Memory B cell (primary cell): ENCODE data around the gene KIAA0319L.

Source experiments
- ATAC-seq: fragments of 150-1000 bp; cut with Tn5 transposase; 2 replicates; pipeline ENCODE4 v1.10.0; 2021; ENCODE audit warnings: low read depth, mild to moderate bottlenecking, moderate library complexity
- DNase-seq, 2 donors: peaks; one replicate each; pipeline ENCODE4 v3.0.0; 2022; ENCODE audit warnings: low spot score in 2 of 2
- H3K27ac Mint-ChIP-seq: one replicate; pipeline ENCODE4 v1.8.0; 2022; ENCODE audit warnings: mild to moderate bottlenecking, moderate library complexity, mixed read lengths
- H3K27me3 Mint-ChIP-seq: one replicate; pipeline ENCODE4 v1.8.0; 2022; ENCODE audit warnings: mixed read lengths
- H3K36me3 Mint-ChIP-seq: one replicate; pipeline ENCODE4 v1.8.0; 2022; ENCODE audit warnings: mild to moderate bottlenecking, mixed read lengths
- H3K4me1 Mint-ChIP-seq: one replicate; pipeline ENCODE4 v1.8.0; 2022; ENCODE audit warnings: mixed read lengths
- H3K4me3 Mint-ChIP-seq: one replicate; pipeline ENCODE4 v1.8.0; 2022; ENCODE audit warnings: mild to moderate bottlenecking, moderate library complexity, mixed read lengths
- H3K9me3 Mint-ChIP-seq: one replicate; pipeline ENCODE4 v1.8.0; 2022; ENCODE audit warnings: mixed read lengths

Gene KIAA0319L

DNA sequence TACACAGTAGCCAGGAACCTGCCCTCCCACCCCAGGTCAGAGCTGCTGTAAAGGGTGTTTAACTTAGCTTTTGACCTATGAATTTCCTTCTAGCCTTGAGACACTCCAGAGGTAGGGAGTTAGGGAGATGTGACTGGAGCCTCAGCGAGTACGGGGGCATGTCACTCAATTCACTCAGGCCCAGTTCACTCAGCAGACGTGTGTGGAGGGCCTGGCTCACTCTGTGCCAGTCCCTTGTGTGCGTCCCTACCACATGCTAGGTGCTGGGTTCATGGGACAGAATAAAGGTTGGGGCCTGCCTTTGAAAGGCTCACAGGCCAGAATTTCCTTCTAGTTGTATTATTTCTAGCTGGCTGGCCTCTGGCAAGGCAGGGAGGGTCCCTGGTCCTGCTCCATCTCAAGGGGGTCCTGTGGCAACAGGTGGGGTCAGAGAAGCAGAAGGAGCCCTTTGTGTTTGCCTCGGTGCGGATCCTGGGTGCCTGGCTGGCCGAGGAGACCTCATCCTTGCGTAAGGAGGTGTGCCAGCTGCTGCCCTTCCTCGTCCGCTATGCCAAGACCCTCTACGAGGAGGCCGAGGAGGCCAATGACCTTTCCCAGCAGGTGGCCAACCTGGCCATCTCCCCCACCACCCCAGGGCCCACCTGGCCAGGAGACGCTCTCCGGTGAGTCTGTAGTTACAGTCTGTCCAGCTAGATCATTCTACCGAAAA lies 4.9 kb upstream of the KIAA0319L start:
- DNase-seq (no peak), ATAC-seq (no peak)
- Mint-ChIP-seq H3K27me3 (no peaks in the 10 kb centered on the region), H3K36me3 (peaks cover 5% of the 10 kb centered on the region), H3K27ac (no peak overlapping the region), H3K4me1 (peaks cover 27% of the 10 kb centered on the region), H3K4me3 (no peak overlapping the region), H3K9me3 (no peaks in the 10 kb centered on the region)

DNA sequence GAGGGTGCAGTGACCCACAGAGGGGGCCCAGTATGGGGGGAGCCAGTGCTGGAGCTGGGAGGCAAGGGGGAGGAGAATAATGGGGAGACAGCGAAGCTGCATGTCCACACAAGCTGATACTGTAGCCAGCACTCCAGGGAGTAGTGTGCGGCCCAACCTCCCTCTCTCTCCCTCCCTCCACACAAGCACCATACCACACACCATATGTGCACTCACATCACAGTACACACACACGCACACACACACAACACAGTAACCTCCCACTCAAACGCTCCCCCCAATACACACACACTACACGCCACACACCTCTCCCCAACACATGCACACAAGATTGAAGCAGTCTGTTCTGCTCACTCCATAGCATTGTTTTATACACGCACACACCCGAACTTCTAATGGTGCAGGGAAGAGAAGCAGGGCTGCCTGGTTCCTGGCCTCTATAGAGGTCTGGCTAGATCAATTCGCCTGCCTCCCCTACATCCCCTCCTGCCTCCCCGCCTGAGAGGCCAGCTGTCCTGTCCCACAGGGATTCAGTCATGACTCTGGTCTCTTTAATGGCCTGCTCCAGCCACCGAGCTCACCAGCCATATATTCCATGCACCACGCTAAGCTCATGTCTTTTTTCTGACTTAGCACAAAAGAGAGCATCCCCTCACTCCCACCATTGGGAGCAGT lies 4.2 kb upstream of the KIAA0319L start:
- no peaks in the 10 kb centered on the region for H3K27me3 Mint-ChIP-seq
- peaks cover 27% of the 10 kb centered on the region for H3K4me1 Mint-ChIP-seq
- no peaks in the 10 kb centered on the region for H3K9me3 Mint-ChIP-seq
- H3K27ac Mint-ChIP-seq = no peak overlapping the region
- ATAC-seq = no peak
- peaks cover 2% of the 10 kb centered on the region for H3K36me3 Mint-ChIP-seq
- no peak overlapping the region for H3K4me3 Mint-ChIP-seq
- no peak for DNase-seq

GRCh38 chr1:35560256-35561225 lies 3.3 kb upstream of the KIAA0319L start:
- Mint-ChIP-seq H3K4me3 (no peak overlapping the region), H3K4me1 (peaks cover 36% of the 10 kb centered on the region), H3K27ac (peak overlapping the region; percentile 52), H3K27me3 (no peaks in the 10 kb centered on the region), H3K9me3 (no peaks in the 10 kb centered on the region), H3K36me3 (peaks cover 2% of the 10 kb centered on the region)
- no peak for ATAC-seq
- no peak for DNase-seq

DNA sequence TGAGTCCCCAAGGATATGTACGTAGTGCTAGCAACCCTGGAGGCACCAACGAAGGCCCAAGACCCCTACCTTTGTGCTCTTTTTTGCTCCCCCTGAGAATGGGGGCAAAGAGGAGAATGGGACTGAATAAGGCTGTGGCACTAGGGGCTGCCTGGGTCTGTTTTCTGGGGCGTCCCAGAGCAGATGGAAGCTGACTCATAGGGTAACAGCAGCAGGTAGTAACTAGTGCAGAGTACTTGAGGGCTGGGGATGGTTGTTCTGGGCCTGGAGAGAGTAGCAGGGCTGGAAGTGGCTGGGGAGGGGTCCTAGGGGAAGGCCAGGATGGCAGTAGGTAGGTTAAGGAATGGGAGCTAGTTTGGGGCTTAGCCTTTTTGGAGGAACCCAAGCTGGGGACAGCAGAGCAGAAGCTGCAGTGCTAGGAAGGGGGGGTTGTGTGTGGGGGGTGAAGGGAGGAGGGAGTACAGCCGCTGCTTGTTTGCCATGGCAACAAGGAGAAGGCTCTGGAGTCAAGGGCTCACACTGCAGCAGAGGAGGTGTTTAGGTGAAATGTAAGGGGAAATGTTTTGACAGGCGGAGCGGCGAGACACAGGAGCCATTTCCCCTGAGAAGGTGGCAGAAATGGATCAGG lies 2.2 kb upstream of the KIAA0319L start:
- peak overlapping the region; percentile 52 for H3K27ac Mint-ChIP-seq
- no peak for ATAC-seq
- peaks cover 40% of the 10 kb centered on the region for H3K4me1 Mint-ChIP-seq

DNA sequence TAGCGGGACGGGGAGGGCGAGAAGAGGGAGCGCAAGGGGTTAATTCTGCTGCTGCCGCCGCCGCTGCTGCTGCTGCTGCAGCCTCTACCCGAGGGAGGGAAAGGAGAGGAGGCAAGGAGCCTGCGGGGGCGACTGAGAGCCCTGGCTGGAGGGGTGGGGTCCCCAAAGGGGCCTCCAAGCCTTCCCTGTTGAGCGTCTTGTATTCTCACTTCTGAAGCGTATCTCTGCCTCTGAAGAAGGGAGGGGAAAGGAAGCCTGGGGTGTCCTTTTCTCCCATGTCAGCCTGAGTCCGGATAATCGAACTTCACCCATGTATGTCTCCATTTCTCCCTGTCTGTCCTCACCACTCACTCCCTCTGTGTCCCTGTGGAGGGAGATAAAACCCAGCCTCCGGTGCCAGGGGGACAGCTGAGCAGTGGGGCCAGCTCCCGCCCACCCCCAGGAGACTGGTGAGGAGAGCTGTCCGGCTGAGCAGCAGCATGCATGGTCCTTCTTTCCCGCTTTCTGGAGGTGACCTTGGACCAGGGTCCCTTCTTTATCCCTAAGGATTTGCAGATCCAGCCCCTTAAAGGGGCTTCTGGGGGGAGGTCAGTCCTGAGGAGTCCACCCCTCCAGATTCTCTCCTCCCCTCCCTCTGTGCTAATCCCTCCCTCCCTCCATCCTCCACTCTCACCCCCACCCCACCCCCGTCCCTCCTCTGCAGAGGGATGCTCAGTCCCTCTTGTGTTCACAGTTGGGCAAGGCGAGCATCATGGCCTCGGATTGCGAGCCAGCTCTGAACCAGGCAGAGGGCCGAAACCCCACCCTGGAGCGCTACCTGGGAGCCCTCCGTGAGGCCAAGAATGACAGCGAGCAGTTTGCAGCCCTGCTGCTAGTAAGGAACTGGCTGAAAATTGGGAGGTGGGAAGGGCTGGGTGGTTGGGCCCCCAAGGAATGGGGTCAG lies 1.4 kb upstream of the KIAA0319L start:
- Mint-ChIP-seq H3K27me3 (no peaks in the 10 kb centered on the region), H3K4me3 (peak overlapping the region; percentile 97), H3K9me3 (no peaks in the 10 kb centered on the region), H3K27ac (peak overlapping the region; percentile 96), H3K4me1 (peaks cover 40% of the 10 kb centered on the region), H3K36me3 (peaks cover 3% of the 10 kb centered on the region)
- ATAC-seq (no peak), DNase-seq (peak in 1 of 2 donors; percentile 29)

More for the DNA sequence above, 2.2 kb upstream of the KIAA0319L start:
- Mint-ChIP-seq H3K9me3 (no peaks in the 10 kb centered on the region), H3K4me3 (no peak overlapping the region), H3K27me3 (no peaks in the 10 kb centered on the region), H3K36me3 (peaks cover 2% of the 10 kb centered on the region)
- no peak for DNase-seq

GRCh38 chr1:35557611-35558373 lies 589 bp upstream of the KIAA0319L start, which contains the start of gene NCDN:
Gene NCDN (plus strand): TSS chr1:35557799. CDS start chr1:35558191, 392 bp downstream.
- peaks cover 8% of the 10 kb centered on the region for H3K36me3 Mint-ChIP-seq
- peak within 1 kb of the TSS; percentile 96 for H3K27ac Mint-ChIP-seq
- no peaks in the 10 kb centered on the region for H3K9me3 Mint-ChIP-seq
- ATAC-seq (peak; percentile 93), DNase-seq (peak; percentile 93)
- H3K4me3 Mint-ChIP-seq = peak within 1 kb of the TSS; percentile 97
- H3K27me3 Mint-ChIP-seq = no peaks in the 10 kb centered on the region
- H3K4me1 Mint-ChIP-seq = peaks cover 43% of the 10 kb centered on the region

DNA sequence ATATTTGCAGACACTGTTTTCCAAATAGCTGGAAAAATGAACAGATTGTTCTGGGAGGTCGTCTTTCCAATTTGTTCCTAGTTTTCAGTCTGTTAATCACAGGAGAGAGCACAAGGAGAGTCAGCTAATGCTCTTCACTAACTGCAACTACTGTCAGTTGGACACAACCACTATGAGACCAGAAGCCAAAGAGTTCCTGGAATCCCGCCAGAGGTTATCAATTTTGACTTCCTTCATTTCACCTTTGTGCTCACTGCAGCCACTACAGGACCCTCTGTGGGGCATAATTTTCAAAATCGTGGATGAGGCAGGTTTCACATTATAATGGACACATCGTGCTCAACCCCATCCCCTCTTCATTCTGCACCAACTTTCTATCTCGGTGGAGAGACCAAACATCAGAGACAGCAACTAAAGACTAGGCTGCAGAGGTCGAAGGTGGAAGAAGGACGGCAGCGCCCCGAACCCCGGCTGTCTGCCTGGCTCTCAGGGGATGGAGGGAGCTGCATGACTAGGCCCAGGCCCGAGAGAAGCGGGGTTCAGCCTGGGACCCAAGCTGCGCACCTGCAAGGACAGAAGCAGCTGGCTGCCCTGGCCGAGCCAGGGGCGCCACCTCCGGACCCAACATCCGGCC lies 602 bp downstream of the KIAA0319L start:
- no peak for ATAC-seq
- H3K36me3 Mint-ChIP-seq = peaks cover 12% of the 10 kb centered on the region

DNA sequence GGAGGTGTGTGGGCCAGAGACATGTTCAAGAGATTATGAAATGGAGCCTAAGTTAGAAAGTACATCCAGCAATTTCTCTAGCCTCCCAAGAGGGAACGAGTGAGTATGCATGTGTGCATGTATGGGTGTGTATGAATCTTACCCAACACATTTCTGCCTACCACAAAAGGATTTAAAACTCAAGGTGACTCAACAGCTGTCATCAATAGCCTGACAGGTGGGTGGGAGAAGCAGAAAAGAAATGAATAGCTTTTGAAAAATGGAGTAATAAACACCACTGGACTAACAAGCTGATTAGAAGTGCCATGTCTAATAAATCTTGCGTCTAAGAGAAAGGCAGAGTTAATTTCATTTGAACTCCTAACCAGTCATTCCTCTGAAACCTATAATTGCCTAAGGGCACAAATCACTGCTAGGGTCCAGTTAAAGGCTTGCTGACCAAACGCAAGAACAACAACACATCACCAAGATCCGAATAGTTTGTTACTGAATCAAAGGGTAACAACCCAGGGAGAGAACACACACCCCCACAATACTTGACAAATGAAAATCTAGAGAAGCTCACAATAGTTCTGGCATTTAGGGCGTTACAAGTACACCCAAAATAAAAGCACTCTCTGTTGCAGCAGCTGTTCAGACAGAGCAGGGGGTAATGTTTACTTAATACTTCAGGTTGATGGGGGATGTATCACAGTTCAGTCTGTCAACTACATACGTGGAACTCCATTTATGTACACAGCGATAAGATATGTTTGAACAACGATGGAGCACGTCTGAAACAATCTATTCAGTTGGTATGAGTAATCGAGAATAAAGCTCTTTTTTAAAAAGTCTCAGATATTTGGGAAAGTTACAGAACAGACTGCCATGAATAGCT lies 1.4 kb downstream of the KIAA0319L start:
- Mint-ChIP-seq H3K27ac (peak overlapping the region; percentile 96), H3K27me3 (no peaks in the 10 kb centered on the region), H3K36me3 (peaks cover 12% of the 10 kb centered on the region), H3K4me1 (peaks cover 36% of the 10 kb centered on the region), H3K4me3 (peak overlapping the region; percentile 97), H3K9me3 (no peaks in the 10 kb centered on the region)
- ATAC-seq (no peak), DNase-seq (no peak)

More for the DNA sequence above, 602 bp downstream of the KIAA0319L start:
- no peaks in the 10 kb centered on the region for H3K9me3 Mint-ChIP-seq
- no peaks in the 10 kb centered on the region for H3K27me3 Mint-ChIP-seq
- no peak for DNase-seq
- H3K4me3 Mint-ChIP-seq = peak overlapping the region; percentile 97
- peaks cover 42% of the 10 kb centered on the region for H3K4me1 Mint-ChIP-seq
- H3K27ac Mint-ChIP-seq = peak overlapping the region; percentile 96

DNA sequence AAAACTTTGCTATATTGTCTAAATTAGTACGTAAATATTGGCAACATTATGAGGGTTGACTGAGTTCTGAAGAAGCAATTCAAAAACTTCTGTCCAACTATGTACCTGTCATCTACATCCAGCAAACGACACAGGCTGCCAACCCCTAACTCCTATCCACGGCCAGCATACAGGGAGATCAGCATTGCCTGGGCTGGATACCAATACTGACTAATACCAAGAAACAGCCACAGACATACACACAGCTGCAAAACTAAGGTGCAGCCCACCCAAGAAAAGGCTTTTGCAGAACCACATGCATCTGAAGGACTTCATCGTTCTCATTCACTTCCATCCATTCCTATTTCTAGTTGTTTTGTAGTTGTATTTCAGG lies 2.0 kb downstream of the KIAA0319L start:
- H3K4me3 Mint-ChIP-seq = peak overlapping the region; percentile 39
- H3K9me3 Mint-ChIP-seq = no peaks in the 10 kb centered on the region
- H3K4me1 Mint-ChIP-seq = peaks cover 36% of the 10 kb centered on the region
- no peak for ATAC-seq
- H3K27ac Mint-ChIP-seq = no peak overlapping the region
- peaks cover 12% of the 10 kb centered on the region for H3K36me3 Mint-ChIP-seq
- no peak for DNase-seq
- no peaks in the 10 kb centered on the region for H3K27me3 Mint-ChIP-seq

GRCh38 chr1:35554266-35555211 lies 2.7 kb downstream of the KIAA0319L start:
- H3K27ac Mint-ChIP-seq = no peak overlapping the region
- peaks cover 34% of the 10 kb centered on the region for H3K4me1 Mint-ChIP-seq
- no peaks in the 10 kb centered on the region for H3K9me3 Mint-ChIP-seq
- no peak for DNase-seq
- no peak overlapping the region for H3K4me3 Mint-ChIP-seq
- no peak for ATAC-seq
- H3K27me3 Mint-ChIP-seq = no peaks in the 10 kb centered on the region
- peaks cover 12% of the 10 kb centered on the region for H3K36me3 Mint-ChIP-seq
